Uterus (tissue), 4 donors: Measurements from ENCODE around the gene DIS3L. TPM values are rescaled to one million over a fixed set of nuclear protein-coding genes. Genes with fewer than 3 reads are reported as not detected.
A peak's percentile ranks its signal among the peaks of the same experiment; 100 is the strongest.

ENCODE experiments used
- DNase-seq, 2 donors: peaks; one replicate each; pipeline ENCODE4 v3.0.0-alpha.2; 2019 to 2020
- H3K27ac ChIP-seq, 2 donors: fragments of 200-600 bp; sonication (generic); 1 replicate in 1 of 2; 2 replicates in 1 of 2; pipeline ENCODE4 v1.5.1; 2016 to 2018
- H3K27me3 ChIP-seq, 2 donors: fragments of 200-600 bp; sonication (generic); one replicate each; pipeline ENCODE4 v1.5.1; 2018 to 2019; ENCODE audit warnings: control low read depth in 1 of 2
- H3K36me3 ChIP-seq, 2 donors: fragments of 200-600 bp; sonication (generic); one replicate each; pipeline ENCODE4 v1.5.1; 2019; ENCODE audit warnings: control low read depth in 1 of 2
- H3K4me1 ChIP-seq, 2 donors: fragments of 200-600 bp; sonication (generic); one replicate each; pipeline ENCODE4 v1.5.1; 2018 to 2019; ENCODE audit warnings: control low read depth in 1 of 2
- H3K4me3 ChIP-seq, 2 donors: fragments of 200-600 bp; sonication (generic); 1 replicate in 1 of 2; 2 replicates in 1 of 2; pipeline ENCODE4 v1.5.1; 2018 to 2019; ENCODE audit warnings: mild to moderate bottlenecking in 1 of 2
- H3K9me3 ChIP-seq, 2 donors: fragments of 200-600 bp; sonication (generic); one replicate each; pipeline ENCODE4 v1.5.1; 2019; ENCODE audit warnings: control low read depth in 1 of 2
- CTCF ChIP-seq, 4 experiments: fragments of 200-600 bp in 2 of 4; fragments of 450-650 bp in 2 of 4; sonication (generic) in 2 of 4; IDR thresholded peaks; one replicate each; pipeline ENCODE4 v1.5.1; 2016 to 2019; ENCODE audit warnings: antibody characterized with exemption in 4 of 4, mild to moderate bottlenecking in 2 of 4, moderate library complexity in 1 of 4
- POLR2A ChIP-seq, 2 donors: fragments of 450-650 bp; IDR thresholded peaks; one replicate each; pipeline ENCODE4 v1.6.1; 2016; ENCODE audit warnings: antibody characterized with exemption in 2 of 2, mild to moderate bottlenecking in 1 of 2, moderate library complexity in 1 of 2
- intact Hi-C: fragments of 100-400 bp; cut with DNase I; formaldehyde crosslinking; loops from one replicate; pipeline ENCODE4 v1.15.1; 2023; ENCODE audit warnings: low total_unique reads
- total RNA-seq, 4 donors: library from RNA; depleted of rRNA in 3 of 4; stranded (reverse); fragments of >200 nt in 3 of 4; gene quantifications; one replicate each; pipeline versions ENCODE4 v1.1.0 to v1.2.4, GENCODE V29; 2014 to 2023
- donor health status: DM: yes; HTN: yes; CAD: no.

DIS3L gene
- total RNA-seq, 4 donors from 2014 or later, result 15.1 to 68.7 (median 32.0) TPM

GRCh38 chr15:66278671-66279070 lies 14.7 kb upstream of the DIS3L start:
- H3K4me3 ChIP-seq, result no peak overlapping the region
- no peaks in the 10 kb centered on the region for H3K9me3 ChIP-seq
- no peaks in the 10 kb centered on the region for H3K27me3 ChIP-seq
- H3K36me3 ChIP-seq, result no peaks in the 10 kb centered on the region
- intact Hi-C loops, result no loop called here
- no peak overlapping the region for H3K27ac ChIP-seq
- DNase-seq, result no peak
- H3K4me1 ChIP-seq, result no peaks in the 10 kb centered on the region
- TF ChIP-seq POLR2A (IDR thresholded peaks at IDR 0.05) (no peak), CTCF (IDR thresholded peaks at IDR 0.05) (no peak)

GRCh38 chr15:66284271-66284670 lies 9.1 kb upstream of the DIS3L start:
- no peaks in the 10 kb centered on the region for H3K36me3 ChIP-seq
- DNase-seq, result no peak
- H3K9me3 ChIP-seq, result no peaks in the 10 kb centered on the region
- TF ChIP-seq CTCF (IDR thresholded peaks at IDR 0.05), result no peak
- TF ChIP-seq POLR2A (IDR thresholded peaks at IDR 0.05), result no peak
- no peaks in the 10 kb centered on the region for H3K27me3 ChIP-seq
- no peak overlapping the region for H3K27ac ChIP-seq
- H3K4me3 ChIP-seq, result no peak overlapping the region
- intact Hi-C loops, result no loop called here
- H3K4me1 ChIP-seq, result peaks cover 0 to 6% of the 10 kb centered on the region in 2 donors

- DNase-seq, result no peak
- Histone ChIP-seq H3K4me3 (no peak overlapping the region), H3K27ac (no peak overlapping the region), H3K9me3 (no peaks in the 10 kb centered on the region), H3K36me3 (no peaks in the 10 kb centered on the region), H3K27me3 (no peaks in the 10 kb centered on the region), H3K4me1 (peaks cover 0 to 6% of the 10 kb centered on the region in 2 donors)
- TF ChIP-seq CTCF (IDR thresholded peaks at IDR 0.05), result no peak
- TF ChIP-seq POLR2A (IDR thresholded peaks at IDR 0.05), result no peak
- intact Hi-C loops, result no loop called here
Observed at GRCh38 chr15:66285533-66286280, 7.7 kb upstream of the DIS3L start.

- TF ChIP-seq CTCF (IDR thresholded peaks at IDR 0.05) (peak in 2 of 4 experiments; percentile 36 to 40), POLR2A (IDR thresholded peaks at IDR 0.05) (no peak)
- intact Hi-C loops, result no loop called here
- H3K9me3 ChIP-seq, result no peaks in the 10 kb centered on the region
- peaks cover 0 to 6% of the 10 kb centered on the region in 2 donors for H3K4me1 ChIP-seq
- DNase-seq, result no peak
- no peaks in the 10 kb centered on the region for H3K27me3 ChIP-seq
- no peaks in the 10 kb centered on the region for H3K36me3 ChIP-seq
- no peak overlapping the region for H3K27ac ChIP-seq
- no peak overlapping the region for H3K4me3 ChIP-seq
Observed at GRCh38 chr15:66287461-66288057, 5.8 kb upstream of the DIS3L start.

GRCh38 chr15:66288093-66288492 lies 5.3 kb upstream of the DIS3L start:
- Histone ChIP-seq H3K4me1 (peaks cover 0 to 6% of the 10 kb centered on the region in 2 donors), H3K36me3 (no peaks in the 10 kb centered on the region), H3K27ac (no peak overlapping the region), H3K4me3 (no peak overlapping the region), H3K9me3 (no peaks in the 10 kb centered on the region), H3K27me3 (no peaks in the 10 kb centered on the region)
- no peak for TF ChIP-seq POLR2A (IDR thresholded peaks at IDR 0.05)
- no peak for TF ChIP-seq CTCF (IDR thresholded peaks at IDR 0.05)
- no peak for DNase-seq
- intact Hi-C loops, result no loop called here
